ENCODE measurements around the gene NME7. TPM values are rescaled to one million over a fixed set of nuclear protein-coding genes. Genes with fewer than 3 reads are reported as not detected.

Gene NME7
- total RNA-seq, 1 donor from 2014 or later: 18.6 TPM

DNA sequence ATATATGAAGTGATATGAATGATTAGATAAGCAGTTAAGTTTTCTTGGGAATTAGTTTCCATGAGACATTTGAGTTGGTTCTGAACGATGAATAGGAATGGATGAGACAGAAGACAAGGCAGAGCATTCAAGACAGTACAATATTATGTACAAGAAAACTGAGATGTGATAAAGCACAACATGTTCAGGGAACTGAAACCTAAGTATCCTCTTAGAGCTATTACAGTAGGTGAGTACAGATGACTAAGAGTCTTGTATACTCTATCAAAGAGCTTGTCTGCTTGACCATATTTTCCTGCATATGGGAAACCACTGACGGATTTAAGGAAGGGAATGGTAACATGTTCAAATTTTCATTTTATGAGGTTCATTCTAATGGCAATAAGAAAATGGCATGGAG is 61.6 kb downstream of the NME7 start:
- no peak for DNase-seq
- peak overlapping the region; percentile 44 for H3K27ac Mint-ChIP-seq (ENCODE audit: unreplicated experiment)
- no peaks in the 10 kb centered on the region for H3K27me3 Mint-ChIP-seq (ENCODE audit: unreplicated experiment)
- H3K4me1 Mint-ChIP-seq (ENCODE audit: low read depth, unreplicated experiment): peaks cover 30% of the 10 kb centered on the region
- no peak for TF ChIP-seq CTCF (IDR thresholded peaks at IDR 0.05; ENCODE audit: partially characterized antibody, unreplicated experiment)
- H3K4me3 Mint-ChIP-seq (ENCODE audit: unreplicated experiment): no peak overlapping the region
- H3K36me3 Mint-ChIP-seq (ENCODE audit: unreplicated experiment): peaks cover 6% of the 10 kb centered on the region
- peaks cover 3% of the 10 kb centered on the region for H3K9me3 Mint-ChIP-seq (ENCODE audit: unreplicated experiment)

- Mint-ChIP-seq H3K36me3 (ENCODE audit: unreplicated experiment) (peaks cover 6% of the 10 kb centered on the region), H3K4me3 (ENCODE audit: unreplicated experiment) (no peak overlapping the region), H3K9me3 (ENCODE audit: unreplicated experiment) (peaks cover 3% of the 10 kb centered on the region), H3K27ac (ENCODE audit: unreplicated experiment) (no peak overlapping the region), H3K4me1 (ENCODE audit: low read depth, unreplicated experiment) (peaks cover 35% of the 10 kb centered on the region), H3K27me3 (ENCODE audit: unreplicated experiment) (no peaks in the 10 kb centered on the region)
- no peak for TF ChIP-seq CTCF (IDR thresholded peaks at IDR 0.05; ENCODE audit: partially characterized antibody, unreplicated experiment)
- no peak for DNase-seq
These were observed 62.2 kb downstream of the NME7 start for GRCh38 chr1:169305356-169305755.

- H3K4me3 Mint-ChIP-seq (ENCODE audit: unreplicated experiment): no peak overlapping the region
These were observed 66.7 kb downstream of the NME7 start for GRCh38 chr1:169300854-169301253.

GRCh38 chr1:169298441-169298840 is 69.2 kb downstream of the NME7 start:
- peak overlapping the region; percentile 72 for H3K4me3 Mint-ChIP-seq (ENCODE audit: unreplicated experiment)
- H3K27me3 Mint-ChIP-seq (ENCODE audit: unreplicated experiment): peaks cover 5% of the 10 kb centered on the region
- DNase-seq: peak; percentile 25
- H3K27ac Mint-ChIP-seq (ENCODE audit: unreplicated experiment): peak overlapping the region; percentile 93
- H3K4me1 Mint-ChIP-seq (ENCODE audit: low read depth, unreplicated experiment): peaks cover 32% of the 10 kb centered on the region
- H3K9me3 Mint-ChIP-seq (ENCODE audit: unreplicated experiment): peaks cover 5% of the 10 kb centered on the region
- no peak for TF ChIP-seq CTCF (IDR thresholded peaks at IDR 0.05; ENCODE audit: partially characterized antibody, unreplicated experiment)
- H3K36me3 Mint-ChIP-seq (ENCODE audit: unreplicated experiment): no peaks in the 10 kb centered on the region

More at GRCh38 chr1:169300854-169301253, 66.7 kb downstream of the NME7 start:
- no peak for DNase-seq
- H3K27me3 Mint-ChIP-seq (ENCODE audit: unreplicated experiment): peaks cover 5% of the 10 kb centered on the region
- H3K36me3 Mint-ChIP-seq (ENCODE audit: unreplicated experiment): no peaks in the 10 kb centered on the region
- H3K27ac Mint-ChIP-seq (ENCODE audit: unreplicated experiment): no peak overlapping the region
- peaks cover 5% of the 10 kb centered on the region for H3K9me3 Mint-ChIP-seq (ENCODE audit: unreplicated experiment)
- H3K4me1 Mint-ChIP-seq (ENCODE audit: low read depth, unreplicated experiment): peaks cover 30% of the 10 kb centered on the region
- no peak for TF ChIP-seq CTCF (IDR thresholded peaks at IDR 0.05; ENCODE audit: partially characterized antibody, unreplicated experiment)

GRCh38 chr1:169295846-169296245 is 71.8 kb downstream of the NME7 start:
- Mint-ChIP-seq H3K4me3 (ENCODE audit: unreplicated experiment) (no peak overlapping the region), H3K9me3 (ENCODE audit: unreplicated experiment) (peaks cover 5% of the 10 kb centered on the region), H3K27me3 (ENCODE audit: unreplicated experiment) (peaks cover 5% of the 10 kb centered on the region), H3K36me3 (ENCODE audit: unreplicated experiment) (no peaks in the 10 kb centered on the region), H3K27ac (ENCODE audit: unreplicated experiment) (no peak overlapping the region), H3K4me1 (ENCODE audit: low read depth, unreplicated experiment) (peaks cover 29% of the 10 kb centered on the region)
- no peak for DNase-seq
- no peak for TF ChIP-seq CTCF (IDR thresholded peaks at IDR 0.05; ENCODE audit: partially characterized antibody, unreplicated experiment)

All from glutamatergic neuron (in vitro differentiated cells).